D341Med (cell line): ENCODE data around the gene PIGT.

Experiments used
- DNase-seq: peaks from one replicate; pipeline ENCODE4 v3.0.0; 2012; ENCODE audit warnings: low spot score

The PIGT gene

GRCh38 chr20:45427236-45428149, 11.6 kb downstream of the PIGT start:
- no peak for DNase-seq

- no peak for DNase-seq
Observed at GRCh38 chr20:45429618-45430017, 13.7 kb downstream of the PIGT start.

GRCh38 chr20:45432294-45432693, 16.4 kb downstream of the PIGT start:
- no peak for DNase-seq

GRCh38 chr20:45433316-45433715, 17.4 kb downstream of the PIGT start:
- no peak for DNase-seq

GRCh38 chr20:45433976-45434375, 18.0 kb downstream of the PIGT start:
- DNase-seq = no peak

GRCh38 chr20:45436732-45437485, 21.0 kb downstream of the PIGT start:
- peak; percentile 93 for DNase-seq

GRCh38 chr20:45440424-45440823, 24.5 kb downstream of the PIGT start:
- DNase-seq = no peak

GRCh38 chr20:45440891-45441685, 25.1 kb downstream of the PIGT start:
- no peak for DNase-seq

- no peak for DNase-seq
Observed at GRCh38 chr20:45441746-45442145, 25.8 kb downstream of the PIGT start.

GRCh38 chr20:45444050-45444449, 28.1 kb downstream of the PIGT start:
- no peak for DNase-seq

GRCh38 chr20:45445805-45446562, 30.0 kb downstream of the PIGT start:
- DNase-seq = peak; percentile 53

- no peak for DNase-seq
Observed at GRCh38 chr20:45448270-45448669, 32.3 kb downstream of the PIGT start.

- DNase-seq = no peak
Observed at GRCh38 chr20:45449528-45449927, 33.6 kb downstream of the PIGT start.

GRCh38 chr20:45450097-45450818, 34.3 kb downstream of the PIGT start:
- peak; percentile 57 for DNase-seq

- DNase-seq = no peak
Observed at GRCh38 chr20:45452238-45452637, 36.3 kb downstream of the PIGT start.

GRCh38 chr20:45452772-45453691, 37.1 kb downstream of the PIGT start:
- no peak for DNase-seq

- peak; percentile 55 for DNase-seq
Observed at GRCh38 chr20:45456632-45457031, 40.7 kb downstream of the PIGT start.

- peak; percentile 48 for DNase-seq
Observed at GRCh38 chr20:45459606-45460005, 43.7 kb downstream of the PIGT start.

- DNase-seq = no peak
Observed at GRCh38 chr20:45461225-45461624, 45.3 kb downstream of the PIGT start.
